Measurements from ENCODE around the gene SLCO1C1.
"Not testable (repeated sequence)": the region's sequence is repeated elsewhere in the genome, so short reads cannot be mapped to it uniquely, and the experiment has no call there.

The SLCO1C1 gene

DNA sequence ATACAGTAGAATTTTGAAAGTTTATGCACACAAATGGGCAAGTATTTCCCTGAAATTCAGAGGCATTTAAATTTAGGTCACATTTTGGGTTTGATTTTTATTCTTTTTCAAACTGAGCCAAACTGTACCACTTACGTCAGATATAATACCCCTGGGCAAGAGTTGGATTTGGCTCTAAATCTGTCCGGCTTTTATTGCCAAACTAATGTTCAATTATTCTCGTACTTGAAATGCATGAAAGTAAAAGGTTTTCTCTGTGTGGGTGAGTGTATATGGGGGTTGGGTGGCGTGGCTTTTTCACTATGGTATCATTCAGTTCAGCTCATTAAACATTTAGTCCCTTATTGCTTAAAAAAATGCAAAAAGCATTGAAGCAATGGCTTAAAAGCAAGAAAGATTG is 55.9 kb downstream of the SLCO1C1 start:
- no peak for DNase-seq (ENCODE audit: low read depth, low spot score)
- TF ChIP-seq CTCF (IDR thresholded peaks at IDR 0.05; ENCODE audit: insufficient read depth, low read length, missing control alignments): no peak
- CTCF ChIA-PET: no interaction called here
- no peak overlapping the region for H3K4me3 ChIP-seq (ENCODE audit: low read depth, low read length)
- POLR2A ChIA-PET: no interaction called here

GRCh38 chr12:20777420-20777819 is 82.3 kb downstream of the SLCO1C1 start:
- no peak for TF ChIP-seq CTCF (IDR thresholded peaks at IDR 0.05; ENCODE audit: insufficient read depth, low read length, missing control alignments)
- CTCF ChIA-PET: no interaction called here
- no peak overlapping the region for H3K4me3 ChIP-seq (ENCODE audit: low read depth, low read length)
- DNase-seq (ENCODE audit: low read depth, low spot score): no peak
- POLR2A ChIA-PET: no interaction called here

- CTCF ChIA-PET: no interaction called here
- POLR2A ChIA-PET: no interaction called here
- DNase-seq (ENCODE audit: low read depth, low spot score): no peak
- H3K4me3 ChIP-seq (ENCODE audit: low read depth, low read length): no peak overlapping the region
- TF ChIP-seq CTCF (IDR thresholded peaks at IDR 0.05; ENCODE audit: insufficient read depth, low read length, missing control alignments): no peak
Observed at GRCh38 chr12:20778969-20779368, 83.8 kb downstream of the SLCO1C1 start.

DNA sequence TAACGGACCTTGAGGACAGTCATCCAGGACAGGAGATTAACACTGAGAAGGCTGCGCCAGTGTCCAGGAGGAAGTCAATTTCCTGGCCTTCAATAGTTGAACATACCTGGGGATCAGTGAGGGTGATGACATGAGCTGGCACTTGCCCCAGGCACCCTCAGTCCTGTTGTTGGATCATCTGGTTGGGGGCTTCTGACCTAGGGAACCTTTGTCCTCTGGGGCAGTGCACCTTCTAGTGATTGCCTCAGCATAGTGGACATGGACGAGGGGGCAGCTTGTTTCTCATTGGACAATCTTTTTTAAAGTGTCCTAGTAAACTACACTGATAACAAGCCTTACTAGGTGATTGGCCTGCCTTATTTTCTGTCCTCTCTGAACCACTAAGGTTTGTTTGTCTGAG is 84.8 kb downstream of the SLCO1C1 start:
- CTCF ChIA-PET; H3K4me3 ChIP-seq (ENCODE audit: low read depth, low read length); POLR2A ChIA-PET; DNase-seq (ENCODE audit: low read depth, low spot score): not testable (repeated sequence)

GRCh38 chr12:20783796-20784357 is 88.7 kb downstream of the SLCO1C1 start:
- H3K4me3 ChIP-seq (ENCODE audit: low read depth, low read length); POLR2A ChIA-PET; CTCF ChIA-PET; DNase-seq (ENCODE audit: low read depth, low spot score): not testable (repeated sequence)

DNA sequence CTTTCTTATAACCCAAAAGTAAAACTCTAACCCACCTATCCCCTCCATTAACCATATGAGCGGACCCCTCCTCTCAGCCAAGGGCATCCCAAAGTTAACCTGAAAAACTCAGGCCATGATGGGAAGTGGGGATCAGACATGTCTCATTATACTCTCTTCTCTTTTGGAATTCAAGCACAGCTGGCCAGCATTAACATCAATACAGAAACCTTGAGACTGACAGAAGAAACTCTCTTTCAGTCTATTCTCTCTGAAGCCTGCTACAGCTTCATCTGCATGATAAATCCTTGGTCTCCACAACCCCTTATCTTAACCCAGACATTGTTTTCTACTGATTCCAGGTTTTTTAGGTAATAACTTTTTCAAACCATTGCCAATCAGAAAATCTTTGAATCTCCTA is 97.8 kb downstream of the SLCO1C1 start:
- DNase-seq (ENCODE audit: low read depth, low spot score): no peak
- CTCF ChIA-PET: no interaction called here
- no peak for TF ChIP-seq CTCF (IDR thresholded peaks at IDR 0.05; ENCODE audit: insufficient read depth, low read length, missing control alignments)
- no peak overlapping the region for H3K4me3 ChIP-seq (ENCODE audit: low read depth, low read length)
- POLR2A ChIA-PET: no interaction called here

DNA sequence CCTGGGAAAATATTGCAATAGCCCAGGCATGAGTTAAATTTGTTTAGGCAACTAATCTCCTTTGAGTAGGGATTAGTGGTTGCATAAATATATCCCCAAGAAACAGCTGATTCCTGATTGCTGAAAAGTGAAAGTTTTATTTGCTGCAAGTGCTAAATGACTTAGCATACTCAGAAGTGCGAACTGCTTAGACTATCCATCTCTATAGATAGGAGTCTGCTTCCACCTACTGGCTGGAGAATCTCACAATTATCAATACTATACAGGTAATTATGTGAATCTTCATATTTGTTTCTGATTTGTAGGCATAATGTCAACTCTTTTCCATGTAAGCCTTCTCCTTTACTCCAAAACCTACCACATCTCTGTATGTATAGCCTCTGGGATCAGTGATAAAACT is 103.4 kb downstream of the SLCO1C1 start:
- TF ChIP-seq CTCF (IDR thresholded peaks at IDR 0.05; ENCODE audit: insufficient read depth, low read length, missing control alignments): peak; percentile 8
- POLR2A ChIA-PET: no interaction called here
- DNase-seq (ENCODE audit: low read depth, low spot score): no peak
- CTCF ChIA-PET: interaction anchor here (1.3 to 1.5 kb wide), 3 partner anchors 23 to 155 kb away, joined by 3 to 6 read pairs (median 5); no protein-coding TSS in a partner anchor
- no peak overlapping the region for H3K4me3 ChIP-seq (ENCODE audit: low read depth, low read length)
